ENCODE measurements around the gene HEATR5B.
"Not testable (repeated sequence)": the region's sequence is repeated elsewhere in the genome, so short reads cannot be mapped to it uniquely, and the experiment has no call there.

HEATR5B gene

DNA sequence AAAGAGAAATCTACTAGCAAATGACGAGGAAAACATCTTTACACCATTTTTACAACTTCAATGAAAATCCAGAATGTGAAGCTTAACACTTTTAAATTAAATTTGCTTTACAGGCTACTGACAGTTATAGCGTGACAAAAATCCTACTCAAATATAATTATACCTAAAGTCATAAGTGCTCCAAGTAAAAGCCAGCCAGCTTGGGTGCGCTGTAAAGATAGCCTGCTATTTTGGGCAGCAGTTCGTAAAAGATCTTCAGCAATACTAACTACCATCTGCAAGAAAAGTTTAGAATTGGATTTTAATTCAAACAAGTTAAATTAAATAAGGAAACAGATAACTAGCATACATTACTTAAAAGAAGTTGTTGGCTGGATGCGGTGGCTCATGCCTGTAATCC lies 22.4 kb downstream of the HEATR5B start:
- no peak for DNase-seq (ENCODE audit: low read depth in 2 of 2)

GRCh38 chr2:37061013-37061711 lies 23.0 kb downstream of the HEATR5B start:
- DNase-seq (ENCODE audit: low read depth in 2 of 2), result no peak

GRCh38 chr2:37060446-37060845 lies 23.7 kb downstream of the HEATR5B start:
- no peak for DNase-seq (ENCODE audit: low read depth in 2 of 2)

GRCh38 chr2:37059841-37060240 lies 24.3 kb downstream of the HEATR5B start:
- no peak for DNase-seq (ENCODE audit: low read depth in 2 of 2)

- DNase-seq (ENCODE audit: low read depth in 2 of 2), result no peak
These were observed 31.4 kb downstream of the HEATR5B start for GRCh38 chr2:37052600-37053332.

DNA sequence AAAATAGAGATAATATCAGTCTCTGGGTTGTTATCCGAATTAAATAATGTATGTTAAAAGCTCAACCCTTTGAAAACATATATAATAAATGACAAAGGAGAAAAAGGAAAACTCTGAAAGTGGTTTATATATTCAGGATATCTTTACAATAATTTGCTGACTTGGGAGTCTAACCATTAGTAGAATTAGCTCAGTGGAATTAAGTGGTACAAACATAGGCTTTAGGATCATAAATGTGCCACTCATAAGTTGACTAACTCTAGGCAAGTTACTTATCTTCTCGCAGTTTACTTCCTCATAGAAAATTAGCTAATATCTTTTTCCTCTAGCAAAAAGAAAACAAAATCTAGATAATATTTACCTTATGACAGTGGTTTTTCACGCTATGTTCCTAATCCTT lies 44.6 kb downstream of the HEATR5B start:
- no peak for DNase-seq (ENCODE audit: low read depth in 2 of 2)

GRCh38 chr2:37037771-37038170 lies 46.4 kb downstream of the HEATR5B start:
- DNase-seq (ENCODE audit: low read depth in 2 of 2), result no peak

GRCh38 chr2:37029758-37030157 lies 54.4 kb downstream of the HEATR5B start:
- no peak for DNase-seq (ENCODE audit: low read depth in 2 of 2)

DNA sequence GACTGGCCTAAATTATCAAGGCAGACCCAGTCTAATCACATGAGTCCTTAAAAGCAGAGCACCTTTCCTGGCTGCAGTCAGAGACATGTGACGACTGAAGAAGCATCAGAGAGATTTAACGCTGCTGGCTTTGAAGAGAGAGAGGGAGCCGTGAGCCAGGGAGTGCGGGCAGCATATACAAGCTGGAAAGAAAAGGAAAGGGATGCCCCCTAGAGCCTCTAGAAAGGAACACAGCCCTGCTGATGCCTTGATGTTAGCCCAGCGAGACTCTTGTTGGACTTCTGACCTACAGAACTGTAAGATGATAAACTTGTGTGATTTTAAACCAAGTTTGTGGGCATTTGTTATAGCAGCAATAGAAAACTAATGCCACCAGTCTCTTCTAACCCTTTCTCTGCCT lies 58.1 kb downstream of the HEATR5B start:
- no peak for DNase-seq (ENCODE audit: low read depth in 2 of 2)

DNA sequence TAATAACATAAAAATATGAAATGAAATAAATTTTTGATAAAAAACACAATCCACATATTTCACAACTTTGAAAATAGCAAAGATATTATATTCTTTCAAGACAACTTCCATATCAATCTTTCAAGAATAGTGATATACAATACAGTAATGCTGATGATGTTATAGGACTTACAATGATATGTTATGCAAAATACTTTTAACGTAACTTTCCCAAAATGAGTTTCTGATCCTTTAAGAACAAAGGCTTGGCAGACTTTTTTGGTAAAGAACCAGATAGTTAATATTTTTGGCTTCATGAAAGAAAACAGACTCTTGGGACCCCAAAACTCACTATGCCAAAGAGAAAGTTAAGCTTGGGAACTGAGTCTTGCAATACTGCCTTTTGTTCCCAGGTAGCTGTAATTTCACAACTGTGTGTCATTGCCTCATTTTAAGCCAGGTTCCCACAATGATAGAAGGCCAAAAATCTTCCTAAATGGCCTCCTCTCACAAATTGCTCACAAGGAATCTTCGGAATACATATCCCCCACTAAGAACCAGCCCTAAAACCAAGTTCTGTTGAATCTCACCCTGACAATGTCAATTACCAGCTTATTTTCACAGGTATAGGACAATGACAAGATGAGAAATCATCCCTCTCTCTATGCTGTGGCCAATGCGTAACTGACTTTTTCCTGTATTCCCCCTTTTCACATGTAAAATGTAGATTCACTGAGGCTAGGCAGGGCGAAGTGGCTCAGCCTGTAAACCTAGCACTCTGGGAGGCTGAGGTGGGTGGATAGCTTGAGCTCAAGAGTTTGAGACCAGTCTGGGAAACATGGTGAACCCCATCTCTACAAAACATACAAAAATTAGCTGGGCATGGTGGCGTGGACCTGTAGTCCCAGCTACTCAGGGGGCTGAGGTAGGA lies 63.0 kb downstream of the HEATR5B start:
- DNase-seq (ENCODE audit: low read depth in 2 of 2), result no peak

GRCh38 chr2:37020212-37020886 lies 63.8 kb downstream of the HEATR5B start:
- no peak for DNase-seq (ENCODE audit: low read depth in 2 of 2)

GRCh38 chr2:37013315-37013641 lies 70.9 kb downstream of the HEATR5B start:
- DNase-seq (ENCODE audit: low read depth in 2 of 2), result no peak

GRCh38 chr2:37011130-37011529 lies 73.0 kb downstream of the HEATR5B start:
- DNase-seq (ENCODE audit: low read depth in 2 of 2), result no peak

- no peak for DNase-seq (ENCODE audit: low read depth in 2 of 2)
These were observed 78.9 kb downstream of the HEATR5B start for GRCh38 chr2:37005118-37005868.

- no peak for DNase-seq (ENCODE audit: low read depth in 2 of 2)
These were observed 83.1 kb downstream of the HEATR5B start for GRCh38 chr2:37000988-37001556.

GRCh38 chr2:37000318-37000717 lies 83.9 kb downstream of the HEATR5B start:
- no peak for DNase-seq (ENCODE audit: low read depth in 2 of 2)

GRCh38 chr2:36999416-36999815 lies 84.8 kb downstream of the HEATR5B start:
- not testable (repeated sequence) for DNase-seq (ENCODE audit: low read depth in 2 of 2)

DNA sequence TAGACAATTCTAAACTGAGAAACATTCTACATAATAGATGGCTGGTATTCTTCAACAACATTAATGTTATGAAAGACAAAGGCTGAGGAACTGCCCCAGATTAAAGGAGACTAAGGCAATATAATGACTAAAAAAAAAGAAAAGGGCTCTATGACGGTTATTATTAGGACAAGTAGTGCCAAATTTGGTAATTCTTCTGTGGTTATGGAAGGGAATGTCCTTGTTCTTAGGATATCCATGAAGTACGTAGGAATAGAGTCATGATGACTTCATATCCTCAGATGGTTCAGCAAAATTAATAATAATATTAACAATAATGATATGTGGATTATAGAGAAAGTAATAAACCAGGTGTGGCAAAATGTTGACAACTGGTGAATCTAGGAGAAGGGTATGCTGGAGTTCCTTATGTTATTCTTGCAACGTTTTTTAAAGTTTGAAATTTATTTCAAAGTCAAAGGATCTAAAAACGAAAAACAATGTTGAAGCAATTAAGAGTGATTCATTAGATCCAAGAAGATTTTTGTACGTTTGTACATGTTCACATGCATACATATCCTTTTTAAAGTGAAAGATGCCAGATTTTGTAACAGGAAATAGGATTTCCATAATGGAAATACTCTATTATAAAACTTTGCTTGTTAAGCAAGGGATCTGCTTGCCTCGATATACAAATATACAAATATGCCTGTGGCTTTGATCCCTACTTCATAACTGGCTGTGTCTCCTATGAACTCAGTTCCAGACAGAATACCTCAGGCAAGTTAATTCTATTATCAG lies 90.1 kb downstream of the HEATR5B start:
- DNase-seq (ENCODE audit: low read depth in 2 of 2), result no peak

DNA sequence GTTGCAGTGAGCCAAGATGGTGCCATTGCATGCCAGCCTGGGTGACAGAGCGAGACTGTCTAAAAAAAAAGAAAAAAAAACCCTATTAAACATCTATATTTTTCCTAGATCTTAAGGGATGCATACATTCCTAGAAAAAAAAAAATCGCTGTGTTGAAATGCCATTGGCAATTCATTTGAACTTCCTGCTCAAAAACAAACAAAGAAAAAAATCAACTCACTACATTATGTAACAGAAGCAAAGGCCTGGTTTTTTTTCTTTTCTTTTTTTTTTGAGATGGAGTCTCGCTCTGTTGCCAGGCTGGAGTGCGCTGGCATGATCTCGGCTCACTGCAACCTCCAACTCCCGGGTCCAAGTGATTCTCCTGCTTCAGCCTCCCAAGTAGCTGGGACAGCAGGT lies 96.2 kb downstream of the HEATR5B start:
- no peak for DNase-seq (ENCODE audit: low read depth in 2 of 2)

GRCh38 chr2:36982467-36982866 lies 101.7 kb downstream of the HEATR5B start:
- no peak for DNase-seq (ENCODE audit: low read depth in 2 of 2)
